OCI-LY3 (cell line): ENCODE data around the gene ANKIB1.
"Not testable (repeated sequence)": the region's sequence is repeated elsewhere in the genome, so short reads cannot be mapped to it uniquely, and the experiment has no call there.

Experiments
- H2AFZ ChIP-seq: fragments of 200-600, 300-600 bp; shearing (Covaris generic); 2 replicates; pipeline ENCODE4 v1.6.0; 2014; ENCODE audit warnings: antibody characterized with exemption, low read depth, low read length
- H3K27ac ChIP-seq: fragments of 200-600, 300-600 bp; sonication (generic); 2 replicates; pipeline ENCODE4 v1.5.1; 2014; ENCODE audit warnings: mild to moderate bottlenecking, low read length, moderate library complexity, mixed read lengths
- H3K27me3 ChIP-seq: fragments of 200-600, 300-600 bp; sonication (generic); 2 replicates; pipeline ENCODE4 v1.6.1; 2014; ENCODE audit warnings: low read depth, low read length, mixed read lengths
- H3K36me3 ChIP-seq: fragments of 200-600, 300-600 bp; sonication (generic); replicated peaks from 2 replicates; pipeline ENCODE3; 2014; ENCODE audit warnings: low read depth, low read length, mixed read lengths
- H3K4me1 ChIP-seq: fragments of 300-600, 200-600 bp; sonication (generic); 2 replicates; pipeline ENCODE4 v1.6.1; 2014; ENCODE audit warnings: low read length, mixed read lengths
- H3K4me2 ChIP-seq: fragments of 200-600, 300-600 bp; sonication (generic); 2 replicates; pipeline ENCODE4 v1.6.1; 2014; ENCODE audit warnings: low read length, mixed read lengths
- H3K4me3 ChIP-seq: fragments of 300-600, 200-600 bp; sonication (generic); 2 replicates; pipeline ENCODE4 v1.5.1; 2014; ENCODE audit warnings: antibody characterized with exemption, mild to moderate bottlenecking, low read length, moderate library complexity
- H3K79me2 ChIP-seq: fragments of 300-600, 200-600 bp; shearing (Covaris generic); 2 replicates; pipeline ENCODE4 v1.6.1; 2014; ENCODE audit warnings: mild to moderate bottlenecking, low read length, mixed read lengths
- H3K9ac ChIP-seq: fragments of 300-600, 200-600 bp; shearing (Covaris generic); 2 replicates; pipeline ENCODE4 v1.6.0; 2014; ENCODE audit warnings: mild to moderate bottlenecking, low read length, moderate library complexity
- H3K9me3 ChIP-seq: fragments of 200-600, 300-600 bp; shearing (Covaris generic); 2 replicates; pipeline ENCODE4 v1.6.1; 2014; ENCODE audit warnings: low read length, mixed read lengths; ENCODE audit not compliant: insufficient read depth
- H4K20me1 ChIP-seq: fragments of 200-600, 300-600 bp; sonication (generic); 2 replicates; pipeline ENCODE4 v1.6.1; 2016; ENCODE audit warnings: low read length, mixed read lengths; ENCODE audit not compliant: insufficient read depth
- CTCF ChIP-seq: fragments of 200-600, 300-600 bp; sonication (generic); IDR thresholded peaks from 2 replicates; pipeline ENCODE4 v1.5.1; 2014; ENCODE audit warnings: antibody characterized with exemption, low read length, low read depth
- EZH2phosphoT487 ChIP-seq: fragments of 200-600 bp; shearing (Covaris generic); IDR thresholded peaks from 2 replicates; pipeline ENCODE4 v1.6.1; 2018; ENCODE audit warnings: antibody characterized with exemption, mixed run types, low read depth

ANKIB1 gene

GRCh38 chr7:92433019-92433418 lies 187.2 kb downstream of the ANKIB1 start:
- no peaks in the 10 kb centered on the region; the same call in 1 of the 2 replicates for H3K4me1 ChIP-seq
- H3K9ac ChIP-seq, result no peak overlapping the region
- no peaks in the 10 kb centered on the region for H3K36me3 ChIP-seq
- TF ChIP-seq CTCF (no peak), EZH2phosphoT487 (no peak)
- no peaks in the 10 kb centered on the region for H3K79me2 ChIP-seq
- no peak overlapping the region for H3K4me2 ChIP-seq
- no peak overlapping the region for H3K4me3 ChIP-seq
- no peaks in the 10 kb centered on the region for H4K20me1 ChIP-seq
- no peaks in the 10 kb centered on the region for H3K27me3 ChIP-seq
- no peak overlapping the region for H3K27ac ChIP-seq
- no peaks in the 10 kb centered on the region for H3K9me3 ChIP-seq
- no peak overlapping the region for H2AFZ ChIP-seq

- TF ChIP-seq CTCF (no peak), EZH2phosphoT487 (no peak)
- H3K4me2 ChIP-seq, result no peak overlapping the region
- no peak overlapping the region for H3K27ac ChIP-seq
- H3K36me3 ChIP-seq, result no peaks in the 10 kb centered on the region
- no peaks in the 10 kb centered on the region for H3K4me1 ChIP-seq
- no peaks in the 10 kb centered on the region for H4K20me1 ChIP-seq
- H3K4me3 ChIP-seq, result no peak overlapping the region
- no peaks in the 10 kb centered on the region for H3K27me3 ChIP-seq
- no peak overlapping the region for H3K9ac ChIP-seq
- no peaks in the 10 kb centered on the region for H3K79me2 ChIP-seq
- no peaks in the 10 kb centered on the region for H3K9me3 ChIP-seq
- no peak overlapping the region for H2AFZ ChIP-seq
These were observed 189.8 kb downstream of the ANKIB1 start for GRCh38 chr7:92435542-92435941.

- H3K79me2 ChIP-seq, result no peaks in the 10 kb centered on the region
- H3K4me2 ChIP-seq, result no peak overlapping the region
- no peak overlapping the region for H3K27ac ChIP-seq
- H3K27me3 ChIP-seq, result no peaks in the 10 kb centered on the region; the same call in 1 of the 2 replicates
- H3K9me3 ChIP-seq, result no peaks in the 10 kb centered on the region
- no peaks in the 10 kb centered on the region for H4K20me1 ChIP-seq
- TF ChIP-seq EZH2phosphoT487 (no peak), CTCF (no peak)
- no peak overlapping the region for H2AFZ ChIP-seq
- H3K36me3 ChIP-seq, result no peaks in the 10 kb centered on the region
- H3K9ac ChIP-seq, result no peak overlapping the region
- H3K4me3 ChIP-seq, result no peak overlapping the region
- H3K4me1 ChIP-seq, result no peaks in the 10 kb centered on the region
These were observed 191.1 kb downstream of the ANKIB1 start for GRCh38 chr7:92436612-92437445.

- H3K27me3 ChIP-seq, result no peaks in the 10 kb centered on the region; the same call in 1 of the 2 replicates
- H3K27ac ChIP-seq, result no peak overlapping the region
- no peak overlapping the region for H2AFZ ChIP-seq
- TF ChIP-seq CTCF (no peak), EZH2phosphoT487 (no peak)
- H3K4me1 ChIP-seq, result no peaks in the 10 kb centered on the region
- no peaks in the 10 kb centered on the region for H3K36me3 ChIP-seq
- no peaks in the 10 kb centered on the region for H3K9me3 ChIP-seq
- no peak overlapping the region for H3K9ac ChIP-seq
- no peaks in the 10 kb centered on the region for H4K20me1 ChIP-seq
- no peaks in the 10 kb centered on the region for H3K79me2 ChIP-seq
- H3K4me3 ChIP-seq, result no peak overlapping the region
- H3K4me2 ChIP-seq, result no peak overlapping the region
These were observed 192.2 kb downstream of the ANKIB1 start for GRCh38 chr7:92437956-92438491.

GRCh38 chr7:92442720-92443119 lies 196.9 kb downstream of the ANKIB1 start:
- not testable (repeated sequence) for H3K79me2 ChIP-seq, H3K9me3 ChIP-seq, H3K36me3 ChIP-seq, H4K20me1 ChIP-seq, H2AFZ ChIP-seq, H3K4me3 ChIP-seq, H3K4me2 ChIP-seq, H3K27ac ChIP-seq, H3K27me3 ChIP-seq, H3K9ac ChIP-seq, H3K4me1 ChIP-seq
